K562 (cell line): Measurements from ENCODE around the gene KMT2C. TPM values are rescaled to one million over a fixed set of nuclear protein-coding genes. Genes with fewer than 3 reads are reported as not detected.

ENCODE experiments used
- CTBP1 ChIP-seq: fragments of 450-650 bp; IDR thresholded peaks from 2 replicates; pipeline ENCODE4 v1.6.1; 2016; ENCODE audit warnings: borderline replicate concordance
- CXXC5 ChIP-seq: fragments of 250-450 bp; sonication (Bioruptor Pico); IDR thresholded peaks from 2 replicates; pipeline ENCODE4 v1.8.0; 2022; ENCODE audit warnings: inconsistent platforms, mild to moderate bottlenecking, moderate library complexity
- HDAC2 ChIP-seq: fragments of 450-650 bp; IDR thresholded peaks from 2 replicates; pipeline ENCODE4 v1.6.1; 2016; ENCODE audit warnings: mild to moderate bottlenecking
- KLF1 ChIP-seq: fragments of 450-650 bp; IDR thresholded peaks from 2 replicates; pipeline ENCODE4 v1.6.1; 2016; ENCODE audit warnings: missing genetic modification characterization, missing compliant biosample characterization
- L3MBTL2 ChIP-seq: fragments of 450-650 bp; IDR thresholded peaks from 2 replicates; pipeline ENCODE4 v1.6.1; 2016; ENCODE audit warnings: mild to moderate bottlenecking, moderate library complexity
- MBD2 ChIP-seq: sonication (generic); IDR thresholded peaks from 2 replicates; pipeline ENCODE4 v1.6.1; 2016; ENCODE audit warnings: low read depth, borderline replicate concordance
- MED1 ChIP-seq: sonication (generic); formaldehyde crosslinking; IDR thresholded peaks from 2 replicates; pipeline ENCODE4 v1.8.1; 2023; ENCODE audit warnings: missing genetic modification reagents, borderline replicate concordance
- NELFE ChIP-seq: IDR thresholded peaks from 2 replicates; pipeline ENCODE4 v1.6.1; 2011; ENCODE audit warnings: mild to moderate bottlenecking; ENCODE audit not compliant: insufficient read depth, insufficient read length
- ZNF408 ChIP-seq: fragments of 250-450 bp; sonication (Bioruptor Pico); IDR thresholded peaks from 2 replicates; pipeline ENCODE4 v1.4.0; 2020; ENCODE audit warnings: low read depth, mild to moderate bottlenecking, moderate library complexity
- ZNF785 ChIP-seq: fragments of 250-450 bp; sonication (Bioruptor Pico); IDR thresholded peaks from 2 replicates; pipeline ENCODE4 v1.4.0; 2020; ENCODE audit warnings: mild to moderate bottlenecking
- ZNF830 ChIP-seq: fragments of 250-450 bp; sonication (Bioruptor Pico); IDR thresholded peaks from 2 replicates; pipeline ENCODE4 v1.5.0; 2021; ENCODE audit warnings: mild to moderate bottlenecking
- polyA plus RNA-seq, 8 experiments: library from polyadenylated mRNA; depleted of rRNA in 4 of 8; stranded (reverse) in 5 of 8; unstranded in 3 of 8; fragments of >200 nt; fragmentation: Nextera tagmentation in 2 of 8; fragmentation: Illumina TruSeq in 1 of 8; extraction: Ambion mirVana in 2 of 8; extraction: Trizol in 1 of 8; gene quantifications; 2 replicates each; pipeline versions ENCODE4 v1.2.1 to v1.2.3, GENCODE V29; 2011 to 2014; ENCODE audit warnings: inconsistent platforms in 1 of 8, missing spikeins in 1 of 8
- total RNA-seq, 7 experiments: library from RNA; depleted of rRNA in 6 of 7; stranded (reverse); fragments of >200 nt in 6 of 7; fragmentation: Illumina TruSeq in 2 of 7; extraction: Trizol in 2 of 7; gene quantifications; 2 replicates each; pipeline versions ENCODE4 v1.2.1 to v1.2.3, GENCODE V29; 2011 to 2021; ENCODE audit warnings: low replicate concordance in 1 of 7
- TF ChIP-seq, protein P1 (sequence below): sonication (generic); formaldehyde crosslinking; IDR thresholded peaks from 2 replicates; pipeline ENCODE4 v1.5.0; 2020; ENCODE audit warnings: missing genetic modification reagents
- TF ChIP-seq, protein P2 (sequence below): fragments of 250-450 bp; sonication (Bioruptor Pico); IDR thresholded peaks from 2 replicates; pipeline ENCODE4 v1.5.0; 2021
- TF ChIP-seq, protein P3 (sequence below): sonication (generic); formaldehyde crosslinking; IDR thresholded peaks from 2 replicates; pipeline ENCODE4 v1.8.0; 2022; ENCODE audit warnings: mild to moderate bottlenecking, missing genetic modification reagents
- TF ChIP-seq, protein P4 (sequence below): sonication (generic); formaldehyde crosslinking; IDR thresholded peaks from 2 replicates; pipeline ENCODE4 v1.8.1; 2023; ENCODE audit warnings: mild to moderate bottlenecking, missing genetic modification reagents
- TF ChIP-seq, protein P5 (sequence below): fragments of 250-450 bp; sonication (Bioruptor Pico); IDR thresholded peaks from 2 replicates; pipeline ENCODE4 v1.4.0; 2020

KMT2C gene
- total and polyA plus RNA-seq, 9 of the 15 experiments (the other 6 are each of a cell fraction or from before 2014, with no cell fraction given): 4.9 to 67.8 (median 27.1) TPM

DNA sequence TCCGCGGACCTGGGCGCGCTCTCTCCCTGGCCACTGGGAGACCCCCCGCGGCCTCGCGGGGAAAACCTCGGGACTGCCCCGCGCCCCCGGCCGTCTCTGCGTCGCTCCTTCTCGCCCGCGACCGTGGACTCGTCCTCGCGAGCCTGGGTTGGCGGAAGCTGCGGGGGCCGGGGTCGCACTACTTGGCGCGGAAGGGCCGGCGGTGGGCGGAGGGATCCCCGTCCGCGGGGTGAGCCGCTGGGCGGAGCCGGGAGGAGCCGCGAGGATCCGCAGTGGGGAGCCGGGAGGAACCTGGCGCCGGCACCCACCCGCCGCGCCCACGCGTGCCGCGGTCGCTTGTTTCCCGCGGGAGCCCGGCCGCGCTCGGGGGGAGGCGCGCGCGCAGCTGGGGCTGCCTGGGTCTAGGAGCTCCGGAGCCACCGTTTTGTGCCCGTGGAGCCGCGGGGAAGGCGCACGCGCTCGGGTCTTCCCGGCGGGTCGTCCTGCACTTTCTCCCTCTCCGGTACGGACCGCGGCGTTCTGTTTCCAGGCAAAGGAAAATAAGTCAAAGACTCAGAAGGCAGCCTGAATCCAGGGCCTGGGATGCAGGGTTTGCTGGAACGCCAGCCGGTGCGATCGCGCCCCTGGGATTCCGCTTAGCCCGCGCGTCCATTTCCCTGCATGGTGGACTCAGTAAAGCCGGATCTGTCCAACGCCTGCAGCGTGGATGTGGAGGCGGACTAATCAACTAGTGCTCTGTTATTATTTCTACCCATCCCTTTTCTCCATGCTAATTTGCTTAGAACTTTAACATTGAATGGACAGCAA, 28.7 kb upstream of the KMT2C start (continued):
- TF ChIP-seq, protein P1, sequence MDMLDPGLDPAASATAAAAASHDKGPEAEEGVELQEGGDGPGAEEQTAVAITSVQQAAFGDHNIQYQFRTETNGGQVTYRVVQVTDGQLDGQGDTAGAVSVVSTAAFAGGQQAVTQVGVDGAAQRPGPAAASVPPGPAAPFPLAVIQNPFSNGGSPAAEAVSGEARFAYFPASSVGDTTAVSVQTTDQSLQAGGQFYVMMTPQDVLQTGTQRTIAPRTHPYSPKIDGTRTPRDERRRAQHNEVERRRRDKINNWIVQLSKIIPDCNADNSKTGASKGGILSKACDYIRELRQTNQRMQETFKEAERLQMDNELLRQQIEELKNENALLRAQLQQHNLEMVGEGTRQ (CRISPR knock-in tag): no peak
- TF ChIP-seq, protein P2, sequence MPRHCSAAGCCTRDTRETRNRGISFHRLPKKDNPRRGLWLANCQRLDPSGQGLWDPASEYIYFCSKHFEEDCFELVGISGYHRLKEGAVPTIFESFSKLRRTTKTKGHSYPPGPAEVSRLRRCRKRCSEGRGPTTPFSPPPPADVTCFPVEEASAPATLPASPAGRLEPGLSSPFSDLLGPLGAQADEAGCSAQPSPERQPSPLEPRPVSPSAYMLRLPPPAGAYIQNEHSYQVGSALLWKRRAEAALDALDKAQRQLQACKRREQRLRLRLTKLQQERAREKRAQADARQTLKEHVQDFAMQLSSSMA: peak; percentile 71; the same call in 1 of the 2 replicates
- peak; percentile 12; the same call in 1 of the 2 replicates for TF ChIP-seq HDAC2
- peak; percentile 96 for TF ChIP-seq CXXC5
- TF ChIP-seq, protein P3, sequence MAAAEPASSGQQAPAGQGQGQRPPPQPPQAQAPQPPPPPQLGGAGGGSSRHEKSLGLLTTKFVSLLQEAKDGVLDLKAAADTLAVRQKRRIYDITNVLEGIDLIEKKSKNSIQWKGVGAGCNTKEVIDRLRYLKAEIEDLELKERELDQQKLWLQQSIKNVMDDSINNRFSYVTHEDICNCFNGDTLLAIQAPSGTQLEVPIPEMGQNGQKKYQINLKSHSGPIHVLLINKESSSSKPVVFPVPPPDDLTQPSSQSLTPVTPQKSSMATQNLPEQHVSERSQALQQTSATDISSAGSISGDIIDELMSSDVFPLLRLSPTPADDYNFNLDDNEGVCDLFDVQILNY: 0 out of 2 replicates have a peak, but pooled peaks have one; percentile 18
- TF ChIP-seq ZNF408 (CRISPR knock-in tag): no peak
- TF ChIP-seq, protein P4, sequence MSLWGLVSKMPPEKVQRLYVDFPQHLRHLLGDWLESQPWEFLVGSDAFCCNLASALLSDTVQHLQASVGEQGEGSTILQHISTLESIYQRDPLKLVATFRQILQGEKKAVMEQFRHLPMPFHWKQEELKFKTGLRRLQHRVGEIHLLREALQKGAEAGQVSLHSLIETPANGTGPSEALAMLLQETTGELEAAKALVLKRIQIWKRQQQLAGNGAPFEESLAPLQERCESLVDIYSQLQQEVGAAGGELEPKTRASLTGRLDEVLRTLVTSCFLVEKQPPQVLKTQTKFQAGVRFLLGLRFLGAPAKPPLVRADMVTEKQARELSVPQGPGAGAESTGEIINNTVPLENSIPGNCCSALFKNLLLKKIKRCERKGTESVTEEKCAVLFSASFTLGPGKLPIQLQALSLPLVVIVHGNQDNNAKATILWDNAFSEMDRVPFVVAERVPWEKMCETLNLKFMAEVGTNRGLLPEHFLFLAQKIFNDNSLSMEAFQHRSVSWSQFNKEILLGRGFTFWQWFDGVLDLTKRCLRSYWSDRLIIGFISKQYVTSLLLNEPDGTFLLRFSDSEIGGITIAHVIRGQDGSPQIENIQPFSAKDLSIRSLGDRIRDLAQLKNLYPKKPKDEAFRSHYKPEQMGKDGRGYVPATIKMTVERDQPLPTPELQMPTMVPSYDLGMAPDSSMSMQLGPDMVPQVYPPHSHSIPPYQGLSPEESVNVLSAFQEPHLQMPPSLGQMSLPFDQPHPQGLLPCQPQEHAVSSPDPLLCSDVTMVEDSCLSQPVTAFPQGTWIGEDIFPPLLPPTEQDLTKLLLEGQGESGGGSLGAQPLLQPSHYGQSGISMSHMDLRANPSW (CRISPR knock-in tag): peak; percentile 46; the same call in 1 of the 2 replicates
- TF ChIP-seq ZNF830: peak; percentile 98
- TF ChIP-seq NELFE: no peak
- TF ChIP-seq MBD2: peak; percentile 12; the same call in 1 of the 2 replicates
- TF ChIP-seq, protein P5, sequence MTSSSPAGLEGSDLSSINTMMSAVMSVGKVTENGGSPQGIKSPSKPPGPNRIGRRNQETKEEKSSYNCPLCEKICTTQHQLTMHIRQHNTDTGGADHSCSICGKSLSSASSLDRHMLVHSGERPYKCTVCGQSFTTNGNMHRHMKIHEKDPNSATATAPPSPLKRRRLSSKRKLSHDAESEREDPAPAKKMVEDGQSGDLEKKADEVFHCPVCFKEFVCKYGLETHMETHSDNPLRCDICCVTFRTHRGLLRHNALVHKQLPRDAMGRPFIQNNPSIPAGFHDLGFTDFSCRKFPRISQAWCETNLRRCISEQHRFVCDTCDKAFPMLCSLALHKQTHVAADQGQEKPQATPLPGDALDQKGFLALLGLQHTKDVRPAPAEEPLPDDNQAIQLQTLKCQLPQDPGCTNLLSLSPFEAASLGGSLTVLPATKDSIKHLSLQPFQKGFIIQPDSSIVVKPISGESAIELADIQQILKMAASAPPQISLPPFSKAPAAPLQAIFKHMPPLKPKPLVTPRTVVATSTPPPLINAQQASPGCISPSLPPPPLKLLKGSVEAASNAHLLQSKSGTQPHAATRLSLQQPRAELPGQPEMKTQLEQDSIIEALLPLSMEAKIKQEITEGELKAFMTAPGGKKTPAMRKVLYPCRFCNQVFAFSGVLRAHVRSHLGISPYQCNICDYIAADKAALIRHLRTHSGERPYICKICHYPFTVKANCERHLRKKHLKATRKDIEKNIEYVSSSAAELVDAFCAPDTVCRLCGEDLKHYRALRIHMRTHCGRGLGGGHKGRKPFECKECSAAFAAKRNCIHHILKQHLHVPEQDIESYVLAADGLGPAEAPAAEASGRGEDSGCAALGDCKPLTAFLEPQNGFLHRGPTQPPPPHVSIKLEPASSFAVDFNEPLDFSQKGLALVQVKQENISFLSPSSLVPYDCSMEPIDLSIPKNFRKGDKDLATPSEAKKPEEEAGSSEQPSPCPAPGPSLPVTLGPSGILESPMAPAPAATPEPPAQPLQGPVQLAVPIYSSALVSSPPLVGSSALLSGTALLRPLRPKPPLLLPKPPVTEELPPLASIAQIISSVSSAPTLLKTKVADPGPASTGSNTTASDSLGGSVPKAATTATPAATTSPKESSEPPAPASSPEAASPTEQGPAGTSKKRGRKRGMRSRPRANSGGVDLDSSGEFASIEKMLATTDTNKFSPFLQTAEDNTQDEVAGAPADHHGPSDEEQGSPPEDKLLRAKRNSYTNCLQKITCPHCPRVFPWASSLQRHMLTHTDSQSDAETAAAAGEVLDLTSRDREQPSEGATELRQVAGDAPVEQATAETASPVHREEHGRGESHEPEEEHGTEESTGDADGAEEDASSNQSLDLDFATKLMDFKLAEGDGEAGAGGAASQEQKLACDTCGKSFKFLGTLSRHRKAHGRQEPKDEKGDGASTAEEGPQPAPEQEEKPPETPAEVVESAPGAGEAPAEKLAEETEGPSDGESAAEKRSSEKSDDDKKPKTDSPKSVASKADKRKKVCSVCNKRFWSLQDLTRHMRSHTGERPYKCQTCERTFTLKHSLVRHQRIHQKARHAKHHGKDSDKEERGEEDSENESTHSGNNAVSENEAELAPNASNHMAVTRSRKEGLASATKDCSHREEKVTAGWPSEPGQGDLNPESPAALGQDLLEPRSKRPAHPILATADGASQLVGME (CRISPR knock-in tag): no peak
- TF ChIP-seq KLF1: peak; percentile 94
- peak; percentile 76; the same call in 1 of the 2 replicates for TF ChIP-seq MED1
- peak; percentile 79 for TF ChIP-seq L3MBTL2
- TF ChIP-seq ZNF785: no peak
- TF ChIP-seq CTBP1: peak; percentile 98; the same call in 1 of the 2 replicates
